ENCODE results near the gene HIVEP3. TPM values are rescaled to one million over a fixed set of nuclear protein-coding genes. Genes with fewer than 3 reads are reported as not detected.
A peak's percentile ranks its signal among the peaks of the same experiment; 100 is the strongest.

HIVEP3 gene
- total and polyA plus RNA-seq, 5 experiments from 2014 or later: 5.5 to 9.8 (median 6.3) TPM

DNA sequence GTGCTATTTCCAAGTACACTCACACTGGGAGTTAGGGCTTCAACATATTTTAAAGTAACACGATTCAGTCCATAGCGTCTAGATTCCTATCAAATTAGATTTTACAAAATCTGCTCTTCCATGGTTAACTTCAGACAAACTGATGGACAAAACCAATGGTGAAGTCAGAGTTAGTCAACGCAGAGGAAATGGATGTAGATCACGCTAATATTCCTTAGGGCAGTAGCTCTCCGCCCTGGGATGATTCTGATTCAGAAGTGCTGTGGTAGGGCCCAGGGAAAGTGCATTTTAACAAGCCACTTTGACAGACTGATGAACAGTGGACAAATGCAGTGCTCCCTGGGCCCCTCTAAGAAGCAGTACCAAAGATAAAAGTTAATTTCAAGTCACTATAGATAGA is 83.2 kb downstream of the HIVEP3 start:
- Mint-ChIP-seq H3K4me3 (no peak overlapping the region), H3K27me3 (no peaks in the 10 kb centered on the region), H3K27ac (no peak overlapping the region), H3K4me1 (peaks cover 0 to 2% (median under 1%) of the 10 kb centered on the region in 4 donors), H3K36me3 (peaks cover 0 to 4% (median 0%) of the 10 kb centered on the region in 3 donors), H3K9me3 (no peaks in the 10 kb centered on the region)
- POLR2A ChIA-PET: interaction anchor here (0.5 kb wide), 1 partner anchor 11 kb away, joined by 3 read pairs; no protein-coding TSS in a partner anchor
- ATAC-seq (no peak), DNase-seq (no peak)

DNA sequence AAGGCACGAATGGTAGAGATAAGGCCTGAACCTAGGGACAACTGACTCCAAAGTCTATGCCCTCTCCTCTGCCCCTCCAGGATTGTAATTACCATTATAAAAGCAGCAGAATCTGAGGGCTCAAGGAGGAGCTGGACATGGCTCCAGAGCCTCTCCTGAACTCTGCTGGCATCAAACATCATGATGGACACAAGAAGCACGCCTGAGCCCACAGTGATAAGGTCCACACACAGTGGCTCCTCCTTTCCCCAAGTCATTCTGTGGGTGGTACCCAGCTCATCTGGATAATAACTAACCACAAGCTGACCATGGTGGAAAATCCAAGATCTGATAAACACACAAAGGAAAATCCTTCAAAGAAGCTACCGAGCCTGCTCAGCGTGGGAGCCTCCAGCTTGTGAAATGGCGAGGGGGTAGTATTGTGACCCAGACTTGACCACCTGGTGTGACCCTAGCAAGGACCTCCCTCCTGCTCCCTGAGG is 85.2 kb downstream of the HIVEP3 start:
- Mint-ChIP-seq H3K4me3 (no peak overlapping the region), H3K4me1 (peaks cover 0 to 2% (median 0%) of the 10 kb centered on the region in 4 donors), H3K36me3 (peaks cover 0 to 4% (median 0%) of the 10 kb centered on the region in 3 donors), H3K9me3 (no peaks in the 10 kb centered on the region), H3K27ac (no peak overlapping the region), H3K27me3 (no peaks in the 10 kb centered on the region)
- DNase-seq: no peak
- POLR2A ChIA-PET: interaction anchor here (1.4 kb wide), 1 partner anchor 29 kb away, joined by 4 read pairs; no protein-coding TSS in a partner anchor
- ATAC-seq: no peak

DNA sequence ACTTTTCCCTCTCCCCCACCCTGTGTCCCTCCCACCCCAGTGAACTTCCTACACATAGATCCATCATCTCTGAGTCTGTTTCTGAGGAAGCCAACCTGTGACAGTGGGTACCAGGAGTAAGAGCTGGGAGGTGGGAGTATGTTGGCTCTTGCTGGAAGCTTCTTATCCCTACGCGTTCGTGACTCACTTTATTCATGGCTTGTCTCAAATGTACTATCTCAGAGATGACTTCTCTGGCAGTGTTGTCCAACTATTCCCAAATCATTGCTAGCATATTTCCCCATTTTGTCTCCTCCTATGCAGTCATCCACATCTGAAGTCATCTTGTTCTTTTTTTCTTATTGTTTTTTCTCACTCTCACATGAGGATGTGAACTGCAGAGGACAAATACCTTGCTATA is 88.0 kb downstream of the HIVEP3 start:
- H3K4me1 Mint-ChIP-seq: peaks cover 0 to 2% (median 0%) of the 10 kb centered on the region in 4 donors
- H3K9me3 Mint-ChIP-seq: no peaks in the 10 kb centered on the region
- no peak for DNase-seq
- no peak for ATAC-seq
- POLR2A ChIA-PET: interaction anchor here (0.6 kb wide), 1 partner anchor 15 kb away, joined by 3 read pairs; no protein-coding TSS in a partner anchor
- H3K36me3 Mint-ChIP-seq: no peaks in the 10 kb centered on the region
- no peak overlapping the region for H3K27ac Mint-ChIP-seq
- no peaks in the 10 kb centered on the region for H3K27me3 Mint-ChIP-seq
- H3K4me3 Mint-ChIP-seq: no peak overlapping the region

DNA sequence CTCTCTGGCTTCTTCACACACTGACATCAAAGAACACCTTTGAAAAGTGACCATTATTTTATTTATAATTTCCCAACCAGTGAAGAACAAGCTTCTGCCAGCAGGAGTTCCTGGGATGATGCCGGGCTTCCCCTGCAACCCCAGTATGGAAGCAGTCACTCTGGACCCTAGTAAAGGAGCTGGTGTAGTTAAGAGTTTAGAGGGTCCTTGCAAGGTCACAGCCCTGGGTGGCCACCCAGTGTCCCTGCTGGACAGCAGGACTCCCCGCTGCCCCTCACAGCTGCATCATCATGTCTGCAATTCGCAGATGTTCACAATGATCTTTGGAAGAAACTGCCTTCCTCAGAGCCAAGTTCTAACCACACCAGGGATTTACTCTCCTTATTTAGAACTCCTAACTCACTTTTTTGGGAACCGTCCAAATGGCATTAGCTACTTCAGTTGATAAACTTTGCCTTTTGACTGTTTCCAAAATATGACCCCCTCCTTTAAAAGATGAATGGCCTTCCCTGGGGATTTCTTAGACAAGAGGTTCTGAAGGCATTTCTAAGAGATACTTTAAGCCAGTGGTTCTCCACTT is 90.6 kb downstream of the HIVEP3 start:
- H3K9me3 Mint-ChIP-seq: no peaks in the 10 kb centered on the region
- peaks cover 0 to 3% (median under 1%) of the 10 kb centered on the region in 4 donors for H3K4me1 Mint-ChIP-seq
- DNase-seq (no peak), ATAC-seq (no peak)
- POLR2A ChIA-PET: no interaction called here
- no peaks in the 10 kb centered on the region for H3K27me3 Mint-ChIP-seq
- no peaks in the 10 kb centered on the region for H3K36me3 Mint-ChIP-seq
- no peak overlapping the region for H3K27ac Mint-ChIP-seq
- no peak overlapping the region for H3K4me3 Mint-ChIP-seq

DNA sequence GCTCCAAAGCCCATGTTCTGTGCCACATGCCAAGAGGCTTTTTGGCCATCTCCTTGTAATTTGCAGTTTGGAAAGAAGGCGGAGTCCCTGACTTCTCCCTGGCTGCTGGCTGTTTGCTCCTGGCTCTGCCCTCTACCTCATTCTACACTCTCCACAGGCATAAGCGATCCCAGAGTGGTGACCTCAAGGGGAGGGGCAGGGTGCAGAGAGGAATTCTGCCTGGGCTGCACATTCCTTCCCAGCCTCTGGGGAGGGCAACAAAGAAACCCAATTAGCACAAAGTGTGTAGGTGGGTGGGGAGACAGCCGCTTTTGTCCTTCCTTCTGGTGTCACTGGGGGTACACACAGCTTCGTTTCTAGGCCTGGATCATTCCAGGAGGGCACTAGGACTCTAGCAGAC is 95.3 kb downstream of the HIVEP3 start:
- no peak overlapping the region for H3K27ac Mint-ChIP-seq
- no peak for ATAC-seq

DNA sequence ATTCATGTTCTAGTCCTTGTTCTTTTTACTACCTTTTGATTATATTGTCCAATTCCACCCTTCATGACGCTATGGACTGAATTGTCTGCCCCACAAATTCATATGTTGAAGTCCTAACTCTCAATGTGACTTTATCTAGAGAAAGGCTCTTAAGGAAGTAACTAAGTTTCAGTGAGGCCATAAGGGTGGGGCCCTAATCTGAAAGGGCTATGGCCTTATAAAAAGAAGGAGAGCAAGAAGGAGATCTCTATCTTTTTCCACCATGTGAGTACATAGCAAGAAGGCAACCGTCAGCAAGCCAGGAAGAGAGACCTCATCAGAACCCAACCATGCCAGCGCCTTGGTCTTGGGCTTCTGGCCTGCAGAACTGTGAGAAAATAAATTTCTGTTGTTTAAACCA is 95.9 kb downstream of the HIVEP3 start:
- Mint-ChIP-seq H3K9me3 (no peaks in the 10 kb centered on the region), H3K36me3 (no peaks in the 10 kb centered on the region), H3K4me3 (no peak overlapping the region), H3K4me1 (peaks cover 0 to 8% (median 1%) of the 10 kb centered on the region in 4 donors), H3K27me3 (no peaks in the 10 kb centered on the region), H3K27ac (no peak overlapping the region)
- POLR2A ChIA-PET: no interaction called here
- ATAC-seq (no peak), DNase-seq (no peak)

More for the DNA sequence above, 95.3 kb downstream of the HIVEP3 start:
- peaks cover 0 to 8% (median 1%) of the 10 kb centered on the region in 4 donors for H3K4me1 Mint-ChIP-seq
- DNase-seq: no peak
- no peaks in the 10 kb centered on the region for H3K9me3 Mint-ChIP-seq
- no peak overlapping the region for H3K4me3 Mint-ChIP-seq
- no peaks in the 10 kb centered on the region for H3K36me3 Mint-ChIP-seq
- POLR2A ChIA-PET: no interaction called here
- no peaks in the 10 kb centered on the region for H3K27me3 Mint-ChIP-seq

DNA sequence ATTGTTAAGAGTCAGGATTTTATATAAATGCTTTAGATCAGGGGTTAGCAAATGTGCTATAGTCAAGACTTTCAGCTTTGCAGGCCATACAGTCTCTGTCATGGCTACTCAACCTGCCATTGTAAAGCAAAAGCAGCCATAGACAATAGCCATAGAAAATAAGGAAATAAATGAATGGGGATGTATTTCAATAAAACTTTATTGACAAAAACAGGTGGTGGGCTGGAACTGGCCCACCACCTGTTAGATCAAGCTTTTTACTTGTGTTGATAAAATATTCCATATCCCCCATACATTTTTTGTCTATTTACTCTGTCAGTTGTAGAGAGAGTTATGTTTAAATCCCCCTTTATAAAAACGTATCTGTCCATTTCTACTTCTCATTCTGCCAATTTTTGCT is 98.9 kb downstream of the HIVEP3 start:
- Mint-ChIP-seq H3K36me3 (no peaks in the 10 kb centered on the region), H3K4me1 (peaks cover 0 to 8% (median 2%) of the 10 kb centered on the region in 4 donors), H3K27ac (no peak overlapping the region), H3K27me3 (no peaks in the 10 kb centered on the region), H3K4me3 (no peak overlapping the region), H3K9me3 (no peaks in the 10 kb centered on the region)
- ATAC-seq (no peak), DNase-seq (no peak)
- POLR2A ChIA-PET: interaction anchor here (0.5 kb wide), 1 partner anchor 498 kb away, joined by 8 read pairs; no protein-coding TSS in a partner anchor

DNA sequence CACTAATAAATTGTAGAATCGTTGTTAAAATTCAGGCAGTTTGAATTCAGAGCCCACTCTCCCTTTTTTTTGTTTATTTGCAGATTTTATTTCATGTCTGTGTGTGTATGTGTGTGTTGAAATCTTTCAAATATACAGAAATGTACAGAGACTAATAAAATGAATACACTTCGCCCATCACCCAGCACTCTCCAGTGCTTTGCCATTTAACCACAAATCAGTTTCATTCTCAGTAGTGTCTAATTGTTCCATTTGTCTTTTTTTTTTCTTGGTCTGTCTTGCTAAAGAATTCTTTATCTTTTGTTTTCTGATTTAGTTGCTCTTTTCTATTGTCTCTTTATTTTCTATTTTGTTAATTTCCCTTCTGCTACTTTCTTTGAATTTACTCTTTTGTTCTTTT is 99.7 kb downstream of the HIVEP3 start:
- peaks cover 0 to 8% (median 2%) of the 10 kb centered on the region in 4 donors for H3K4me1 Mint-ChIP-seq
- ATAC-seq: no peak
- DNase-seq: no peak

DNA sequence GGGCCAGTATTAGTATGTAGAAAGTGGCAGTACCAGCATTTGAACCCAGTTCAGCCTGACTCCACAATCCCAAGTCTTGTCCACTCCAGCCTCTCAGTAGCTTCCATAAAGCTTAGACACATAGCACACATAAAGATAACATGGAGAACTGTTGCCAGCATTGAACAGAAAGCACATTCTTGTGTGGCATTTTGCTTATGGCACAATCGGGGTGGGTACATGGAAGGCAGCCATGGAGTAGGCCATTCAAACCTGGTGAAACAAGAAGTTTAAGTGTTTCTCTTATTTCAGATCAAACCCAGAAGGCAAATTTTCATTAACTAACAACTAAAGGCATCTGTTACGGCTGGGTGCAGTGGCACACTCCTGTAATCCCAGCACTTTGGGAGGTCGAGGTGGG is 102.7 kb downstream of the HIVEP3 start:
- Mint-ChIP-seq H3K9me3 (no peaks in the 10 kb centered on the region), H3K27me3 (no peaks in the 10 kb centered on the region), H3K36me3 (no peaks in the 10 kb centered on the region), H3K27ac (no peak overlapping the region), H3K4me1 (peaks cover 11 to 15% (median 13%) of the 10 kb centered on the region in 4 donors), H3K4me3 (no peak overlapping the region)
- no peak for ATAC-seq
- POLR2A ChIA-PET: interaction anchor here (0.7 to 0.8 kb wide), 2 partner anchors 15 to 33 kb away, joined by 3 read pairs; no protein-coding TSS in a partner anchor
- no peak for DNase-seq

More for the DNA sequence above, 99.7 kb downstream of the HIVEP3 start:
- Mint-ChIP-seq H3K9me3 (no peaks in the 10 kb centered on the region), H3K27ac (no peak overlapping the region), H3K27me3 (no peaks in the 10 kb centered on the region), H3K4me3 (no peak overlapping the region), H3K36me3 (no peaks in the 10 kb centered on the region)
- POLR2A ChIA-PET: no interaction called here

DNA sequence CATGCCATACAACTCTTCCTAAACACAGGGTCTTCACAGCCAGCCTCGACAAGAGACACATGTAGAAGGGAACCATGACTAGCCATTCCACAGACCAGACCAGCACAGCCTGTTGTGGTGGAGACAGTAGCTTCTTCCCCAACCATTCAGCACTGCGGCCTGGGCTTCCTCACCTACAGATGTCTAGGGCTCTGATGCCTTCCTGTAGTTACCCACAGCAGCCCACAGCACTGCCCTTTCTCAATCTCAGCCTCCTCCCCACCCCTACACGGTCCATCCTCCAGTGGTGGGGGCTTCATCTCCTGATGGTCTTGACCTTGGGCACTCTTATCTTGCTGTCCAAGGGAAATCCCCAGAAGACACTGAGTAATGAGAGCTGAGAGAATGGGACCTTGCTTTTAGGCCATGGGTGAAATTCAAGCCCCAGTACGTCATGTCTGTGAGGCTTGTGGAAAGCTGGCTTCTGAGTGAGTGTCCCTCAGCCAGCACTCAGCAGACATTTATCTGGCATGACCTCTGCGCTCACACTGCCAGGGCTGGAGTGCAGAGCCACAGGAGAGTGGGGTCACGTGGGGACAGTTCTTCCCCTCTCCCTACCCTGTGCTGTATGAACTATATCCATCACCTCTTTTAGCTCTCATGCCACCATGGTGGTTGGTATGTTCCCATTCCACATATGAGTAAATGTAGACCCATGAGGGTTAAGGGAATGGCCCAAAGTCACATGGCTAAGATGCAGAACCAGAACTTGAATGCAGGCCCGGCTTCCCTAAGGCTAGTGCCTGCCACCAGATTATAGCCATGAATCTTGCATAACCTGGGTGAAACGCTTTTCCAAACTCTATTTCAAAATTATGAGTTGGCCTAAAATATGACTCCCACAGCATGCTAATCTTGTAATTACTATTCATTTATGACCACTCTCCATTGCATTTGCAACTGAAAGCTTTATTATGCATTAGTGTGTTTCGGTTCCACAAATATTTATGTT is 104.7 kb downstream of the HIVEP3 start:
- Mint-ChIP-seq H3K27me3 (no peaks in the 10 kb centered on the region), H3K4me1 (peaks cover 11 to 34% (median 19%) of the 10 kb centered on the region in 4 donors), H3K9me3 (no peaks in the 10 kb centered on the region), H3K36me3 (no peaks in the 10 kb centered on the region), H3K27ac (no peak overlapping the region), H3K4me3 (no peak overlapping the region)
- no peak for ATAC-seq
- POLR2A ChIA-PET: interaction anchor here (0.5 kb wide), 1 partner anchor 118 kb away, joined by 4 read pairs; no protein-coding TSS in a partner anchor
- DNase-seq: no peak

DNA sequence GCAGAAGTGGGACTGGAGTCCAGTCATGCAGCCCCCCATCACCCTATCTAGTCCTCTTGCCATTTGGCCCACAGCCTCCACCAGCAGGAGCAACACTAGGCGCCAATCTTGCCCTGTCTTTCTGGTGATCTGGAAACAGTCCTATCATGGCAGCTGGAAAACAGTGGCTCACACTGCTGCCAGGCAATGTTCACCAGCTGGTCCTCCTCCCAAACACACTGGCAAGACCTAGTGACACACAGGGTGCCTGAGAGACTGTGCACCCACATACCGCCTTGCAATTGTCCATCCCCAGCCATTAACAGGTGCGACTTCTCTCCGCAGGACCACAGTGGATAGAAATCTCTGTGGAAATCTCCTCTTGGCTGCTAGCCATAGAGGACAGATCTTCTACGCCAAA is 105.5 kb downstream of the HIVEP3 start:
- DNase-seq: no peak
- Mint-ChIP-seq H3K27ac (no peak overlapping the region), H3K9me3 (no peaks in the 10 kb centered on the region), H3K4me1 (peaks cover 12 to 37% (median 21%) of the 10 kb centered on the region in 4 donors), H3K27me3 (no peaks in the 10 kb centered on the region), H3K4me3 (no peak overlapping the region), H3K36me3 (no peaks in the 10 kb centered on the region)
- POLR2A ChIA-PET: interaction anchor here (1.3 kb wide), 1 partner anchor 14 kb away, joined by 4 read pairs; no protein-coding TSS in a partner anchor
- ATAC-seq: no peak

DNA sequence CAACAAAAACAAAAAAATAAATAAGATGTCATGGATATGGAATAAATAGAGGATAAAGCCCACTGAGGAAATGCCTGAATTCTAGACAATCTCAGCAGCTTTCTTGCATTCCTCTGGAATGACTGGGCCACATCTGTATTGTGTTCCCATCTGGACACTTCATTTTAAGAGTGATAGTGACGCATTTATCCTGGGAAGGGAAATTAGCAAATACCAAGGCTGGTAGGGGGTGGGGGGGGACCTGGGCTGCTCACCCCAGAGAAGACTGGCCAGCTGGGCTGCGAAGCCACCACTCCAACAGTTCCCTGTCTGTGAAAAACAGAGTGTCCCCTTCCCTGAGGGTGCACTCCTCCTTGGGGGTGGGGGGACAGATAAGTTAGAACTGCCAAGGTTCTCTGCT is 106.3 kb downstream of the HIVEP3 start:
- Mint-ChIP-seq H3K9me3 (no peaks in the 10 kb centered on the region), H3K4me3 (no peak overlapping the region), H3K27me3 (no peaks in the 10 kb centered on the region), H3K36me3 (no peaks in the 10 kb centered on the region), H3K4me1 (peaks cover 18 to 45% (median 29%) of the 10 kb centered on the region in 4 donors), H3K27ac (peak overlapping the region in 1 of 10 donors; percentile 69)
- ATAC-seq (no peak), DNase-seq (no peak)
- POLR2A ChIA-PET: interaction anchor here (0.5 to 1.3 kb wide), 3 partner anchors 13 to 223 kb away, joined by 3 to 5 read pairs (median 4); no protein-coding TSS in a partner anchor

Data from naive thymus-derived CD8-positive, alpha-beta T cell (primary cell).